Mesothelial cell of epicardium (in vitro differentiated cells): ENCODE data around the gene ANKRD39. TPM values are rescaled to one million over a fixed set of nuclear protein-coding genes. Genes with fewer than 3 reads are reported as not detected.

Experiments
- DNase-seq, 2 experiments: peaks; one replicate each; pipeline ENCODE4 v3.0.0; 2021; ENCODE audit warnings: low spot score in 2 of 2; ENCODE audit not compliant: unreplicated experiment in 2 of 2
- H3K27ac Mint-ChIP-seq: 2 replicates; pipeline ENCODE4 v1.8.0; 2021; ENCODE audit warnings: mixed read lengths
- H3K27me3 Mint-ChIP-seq: 2 replicates; pipeline ENCODE4 v1.8.0; 2021; ENCODE audit warnings: low read depth, mixed read lengths
- H3K36me3 Mint-ChIP-seq: 2 replicates; pipeline ENCODE4 v1.8.0; 2021; ENCODE audit warnings: mixed read lengths
- H3K4me1 Mint-ChIP-seq: 2 replicates; pipeline ENCODE4 v1.8.0; 2021; ENCODE audit warnings: mixed read lengths
- H3K4me3 Mint-ChIP-seq: 2 replicates; pipeline ENCODE4 v1.8.0; 2021; ENCODE audit warnings: mild to moderate bottlenecking, moderate library complexity, mixed read lengths
- H3K9me3 Mint-ChIP-seq: 2 replicates; pipeline ENCODE4 v1.8.0; 2021; ENCODE audit warnings: mixed read lengths
- CTCF ChIP-seq: fragments of 200-600 bp; sonication (generic); IDR thresholded peaks from one replicate; pipeline ENCODE4 v1.5.0; 2021; ENCODE audit warnings: antibody characterized with exemption; ENCODE audit not compliant: unreplicated experiment
- total RNA-seq: library from RNA; stranded (reverse); gene quantifications from 3 replicates; pipeline ENCODE4 v1.2.1, GENCODE V29; 2021

Gene ANKRD39
- total RNA-seq, 1 donor from 2014 or later, result 17.4 TPM

- Mint-ChIP-seq H3K27me3 (no peaks in the 10 kb centered on the region), H3K9me3 (no peaks in the 10 kb centered on the region), H3K36me3 (peaks cover 16% of the 10 kb centered on the region), H3K27ac (no peak within 1 kb of the TSS), H3K4me1 (peaks cover 4% of the 10 kb centered on the region), H3K4me3 (no peak within 1 kb of the TSS)
- TF ChIP-seq CTCF, result no peak
- DNase-seq, result no peak
These were observed 14.1 kb downstream of the ANKRD39 start, which contains the start of gene ANKRD23 for GRCh38 chr2:96843538-96844268. ANKRD23 (minus strand) TSS chr2:96844021; CDS start chr2:96843992, 29 bp downstream.

GRCh38 chr2:96842600-96842999 lies 15.2 kb downstream of the ANKRD39 start:
- DNase-seq, result no peak
- peaks cover 4% of the 10 kb centered on the region for H3K4me1 Mint-ChIP-seq
- no peak overlapping the region for H3K27ac Mint-ChIP-seq
- H3K36me3 Mint-ChIP-seq, result peaks cover 11% of the 10 kb centered on the region
- H3K4me3 Mint-ChIP-seq, result no peak overlapping the region
- TF ChIP-seq CTCF, result no peak
- no peaks in the 10 kb centered on the region for H3K27me3 Mint-ChIP-seq
- no peaks in the 10 kb centered on the region for H3K9me3 Mint-ChIP-seq

- no peaks in the 10 kb centered on the region for H3K9me3 Mint-ChIP-seq
- no peak for TF ChIP-seq CTCF
- no peaks in the 10 kb centered on the region for H3K27me3 Mint-ChIP-seq
- H3K4me3 Mint-ChIP-seq, result no peak overlapping the region
- peaks cover 4% of the 10 kb centered on the region for H3K4me1 Mint-ChIP-seq
- DNase-seq, result no peak
- no peak overlapping the region for H3K27ac Mint-ChIP-seq
- H3K36me3 Mint-ChIP-seq, result peaks cover 7% of the 10 kb centered on the region
These were observed 15.9 kb downstream of the ANKRD39 start for GRCh38 chr2:96841701-96842495.

GRCh38 chr2:96839875-96840850 lies 17.7 kb downstream of the ANKRD39 start:
- Mint-ChIP-seq H3K36me3 (peaks cover 10% of the 10 kb centered on the region), H3K27ac (peak overlapping the region; percentile 21), H3K27me3 (no peaks in the 10 kb centered on the region)

More at GRCh38 chr2:96839875-96840850, 17.7 kb downstream of the ANKRD39 start:
- DNase-seq, result no peak
- H3K4me3 Mint-ChIP-seq, result no peak overlapping the region
- peaks cover 4% of the 10 kb centered on the region for H3K4me1 Mint-ChIP-seq
- H3K9me3 Mint-ChIP-seq, result no peaks in the 10 kb centered on the region
- TF ChIP-seq CTCF, result no peak
